ENCODE results near the gene GPATCH4. TPM values are rescaled to one million over a fixed set of nuclear protein-coding genes. Genes with fewer than 3 reads are reported as not detected.

GPATCH4 gene
- polyA plus RNA-seq, 2 donors = 14.3 to 20.8 TPM

DNA sequence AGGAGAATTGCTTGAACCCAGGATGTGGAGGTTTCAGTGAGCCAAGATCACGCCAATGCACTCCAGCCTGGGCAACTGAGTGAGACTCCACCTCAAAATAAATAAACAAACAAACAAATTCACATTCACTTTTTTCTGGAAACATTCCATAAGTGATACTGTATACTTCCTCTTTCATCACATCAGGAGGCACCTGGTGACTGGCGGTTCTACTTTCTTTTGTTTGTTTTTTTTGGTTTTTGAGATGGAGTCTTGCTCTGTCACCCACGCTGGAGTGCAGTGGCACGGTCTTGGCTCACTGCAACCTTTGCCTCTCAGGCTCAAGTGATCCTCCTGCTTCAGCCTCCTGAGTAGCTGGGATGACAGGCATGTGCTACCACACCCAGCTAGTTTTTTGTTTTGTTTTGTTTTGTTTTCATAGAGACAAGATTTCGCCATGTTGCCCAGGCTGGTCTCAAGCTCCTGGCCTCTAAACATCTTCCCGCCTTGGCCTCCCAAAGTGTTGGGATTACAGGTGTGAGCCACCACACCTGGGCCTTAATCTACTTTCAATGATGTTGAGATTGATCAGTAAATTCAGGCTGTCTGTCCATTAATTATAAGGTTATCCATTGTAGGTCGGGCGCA, 28.7 kb upstream of the GPATCH4 start:
- whole genome bisulfite sequencing, 2 donors = 71 to 76% methylated on average over 8 of the region's 8 CpGs
- Histone ChIP-seq H3K4me1 (ENCODE audit: control insufficient read depth in 2 of 2, insufficient read depth in 2 of 2, low read length in 1 of 2) (peaks cover 7% of the 10 kb centered on the region in 2 donors), H3K9me3 (ENCODE audit: control insufficient read depth in 2 of 2, insufficient read depth in 1 of 2, low read depth in 1 of 2, low read length in 1 of 2) (no peaks in the 10 kb centered on the region), H3K36me3 (ENCODE audit: control insufficient read depth in 2 of 2, insufficient read depth in 2 of 2, low read length in 1 of 2) (no peaks in the 10 kb centered on the region), H3K27me3 (ENCODE audit: control insufficient read depth in 1 of 2, insufficient read depth in 2 of 2, low read length in 2 of 2) (peaks cover 0 to 11% of the 10 kb centered on the region in 2 donors), H3K4me3 (ENCODE audit: low read depth in 1 of 2, low read length in 2 of 2) (no peak overlapping the region), H3K27ac (ENCODE audit: low read depth in 2 of 2, low read length in 1 of 2) (no peak overlapping the region)

DNA sequence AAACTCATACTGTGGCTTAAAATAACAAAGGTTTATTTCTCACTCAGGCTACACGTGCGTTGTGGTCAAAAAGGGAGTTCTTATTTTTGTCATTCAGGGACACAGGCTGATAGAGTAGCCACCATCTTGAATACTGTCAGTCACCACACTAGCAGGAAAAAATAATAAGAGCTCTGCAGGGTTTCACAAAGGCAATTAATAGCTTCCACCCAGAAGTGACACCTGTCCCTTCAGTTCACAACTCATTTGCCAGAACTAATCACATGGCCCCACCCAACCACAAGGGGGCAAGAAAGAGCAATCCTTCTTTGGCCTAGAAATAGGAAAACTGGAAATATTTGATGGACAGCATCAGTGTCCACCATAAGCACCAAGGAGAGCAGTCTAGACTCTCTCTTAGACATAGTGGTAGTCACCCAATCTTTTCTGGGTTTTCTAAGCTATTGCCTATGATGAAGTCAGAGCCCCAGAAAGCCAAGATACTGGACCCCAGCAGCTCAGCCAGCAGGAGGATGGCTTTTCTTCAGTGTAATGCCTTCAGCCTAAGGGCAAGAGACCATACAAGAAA, 26.1 kb upstream of the GPATCH4 start:
- WGBS, 2 donors = 69 to 79% methylated on average over 2 of the region's 2 CpGs

DNA sequence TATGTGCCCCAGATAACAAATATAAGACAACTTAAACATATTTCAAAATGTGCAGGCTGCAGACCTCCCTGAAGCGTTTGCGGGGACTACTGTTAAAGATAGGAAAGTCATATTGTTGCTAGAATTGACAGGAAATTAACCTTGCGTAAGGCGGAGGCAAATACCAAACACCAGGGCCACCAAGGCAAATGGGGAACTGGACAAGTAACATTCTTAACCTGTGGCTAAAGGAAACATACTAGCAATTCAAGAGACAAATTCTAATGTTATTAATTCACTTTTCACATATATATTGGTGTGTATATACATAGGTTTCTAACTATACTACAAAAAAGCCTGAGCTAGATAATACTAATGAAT, 24.8 kb upstream of the GPATCH4 start:
- H3K27ac ChIP-seq (ENCODE audit: low read depth in 2 of 2, low read length in 1 of 2) = no peak overlapping the region
- 40 to 46% methylated on average over 4 of the region's 4 CpGs for WGBS, 2 donors
- H3K4me1 ChIP-seq (ENCODE audit: control insufficient read depth in 2 of 2, insufficient read depth in 2 of 2, low read length in 1 of 2) = peaks cover 13 to 18% of the 10 kb centered on the region in 2 donors
- peaks cover 0 to 16% of the 10 kb centered on the region in 2 donors for H3K27me3 ChIP-seq (ENCODE audit: control insufficient read depth in 1 of 2, insufficient read depth in 2 of 2, low read length in 2 of 2)
- no peaks in the 10 kb centered on the region for H3K36me3 ChIP-seq (ENCODE audit: control insufficient read depth in 2 of 2, insufficient read depth in 2 of 2, low read length in 1 of 2)
- no peaks in the 10 kb centered on the region for H3K9me3 ChIP-seq (ENCODE audit: control insufficient read depth in 2 of 2, insufficient read depth in 1 of 2, low read depth in 1 of 2, low read length in 1 of 2)
- peak overlapping the region in 1 of 2 donors; percentile 24 for H3K4me3 ChIP-seq (ENCODE audit: low read depth in 1 of 2, low read length in 2 of 2)

More for the DNA sequence above, 26.1 kb upstream of the GPATCH4 start:
- H3K9me3 ChIP-seq (ENCODE audit: control insufficient read depth in 2 of 2, insufficient read depth in 1 of 2, low read depth in 1 of 2, low read length in 1 of 2) = no peaks in the 10 kb centered on the region
- H3K27ac ChIP-seq (ENCODE audit: low read depth in 2 of 2, low read length in 1 of 2) = no peak overlapping the region
- H3K36me3 ChIP-seq (ENCODE audit: control insufficient read depth in 2 of 2, insufficient read depth in 2 of 2, low read length in 1 of 2) = no peaks in the 10 kb centered on the region
- H3K27me3 ChIP-seq (ENCODE audit: control insufficient read depth in 1 of 2, insufficient read depth in 2 of 2, low read length in 2 of 2) = peaks cover 0 to 16% of the 10 kb centered on the region in 2 donors
- peaks cover 13 to 18% of the 10 kb centered on the region in 2 donors for H3K4me1 ChIP-seq (ENCODE audit: control insufficient read depth in 2 of 2, insufficient read depth in 2 of 2, low read length in 1 of 2)
- H3K4me3 ChIP-seq (ENCODE audit: low read depth in 1 of 2, low read length in 2 of 2) = no peak overlapping the region

DNA sequence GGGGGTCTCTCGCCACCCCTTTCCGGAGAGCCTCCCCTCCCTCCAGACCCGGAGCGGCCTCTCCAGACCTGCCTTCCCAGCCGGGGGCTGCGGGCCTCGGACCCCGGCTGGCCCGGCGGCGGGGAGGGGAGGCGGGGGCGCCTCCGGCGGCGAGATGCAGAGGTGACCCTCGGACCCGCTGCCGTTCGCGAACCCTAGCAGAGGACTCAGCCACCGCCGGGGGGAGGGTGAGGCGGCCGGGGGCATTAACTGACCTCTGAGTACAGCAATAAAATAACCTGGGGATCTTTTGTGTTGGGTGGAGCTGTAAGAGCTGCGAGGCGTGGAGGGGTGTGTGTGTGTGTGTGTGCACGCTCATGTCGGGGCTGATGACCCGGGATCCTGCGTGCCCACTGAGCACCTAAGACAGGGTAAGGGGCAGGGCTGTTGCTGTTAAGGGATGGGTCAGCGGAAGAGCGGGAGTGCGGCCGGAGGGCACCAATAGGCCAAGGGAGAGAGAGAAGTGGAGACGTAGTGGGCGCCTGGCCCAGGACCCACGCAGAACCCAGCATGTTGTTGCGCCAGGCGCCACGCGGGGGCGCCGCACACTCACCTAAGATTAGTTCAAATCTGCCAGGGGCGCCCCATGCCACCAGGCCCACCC, 24.3 kb upstream of the GPATCH4 start:
- Histone ChIP-seq H3K27ac (ENCODE audit: low read depth in 2 of 2, low read length in 1 of 2) (no peak overlapping the region), H3K36me3 (ENCODE audit: control insufficient read depth in 2 of 2, insufficient read depth in 2 of 2, low read length in 1 of 2) (no peaks in the 10 kb centered on the region), H3K27me3 (ENCODE audit: control insufficient read depth in 1 of 2, insufficient read depth in 2 of 2, low read length in 2 of 2) (peaks cover 0 to 16% of the 10 kb centered on the region in 2 donors), H3K4me3 (ENCODE audit: low read depth in 1 of 2, low read length in 2 of 2) (peak overlapping the region; percentile 21 to 24), H3K4me1 (ENCODE audit: control insufficient read depth in 2 of 2, insufficient read depth in 2 of 2, low read length in 1 of 2) (peaks cover 13 to 18% of the 10 kb centered on the region in 2 donors), H3K9me3 (ENCODE audit: control insufficient read depth in 2 of 2, insufficient read depth in 1 of 2, low read depth in 1 of 2, low read length in 1 of 2) (no peaks in the 10 kb centered on the region)
- 2% methylated on average over 39 to 45 of the region's 45 CpGs for WGBS, 2 donors

DNA sequence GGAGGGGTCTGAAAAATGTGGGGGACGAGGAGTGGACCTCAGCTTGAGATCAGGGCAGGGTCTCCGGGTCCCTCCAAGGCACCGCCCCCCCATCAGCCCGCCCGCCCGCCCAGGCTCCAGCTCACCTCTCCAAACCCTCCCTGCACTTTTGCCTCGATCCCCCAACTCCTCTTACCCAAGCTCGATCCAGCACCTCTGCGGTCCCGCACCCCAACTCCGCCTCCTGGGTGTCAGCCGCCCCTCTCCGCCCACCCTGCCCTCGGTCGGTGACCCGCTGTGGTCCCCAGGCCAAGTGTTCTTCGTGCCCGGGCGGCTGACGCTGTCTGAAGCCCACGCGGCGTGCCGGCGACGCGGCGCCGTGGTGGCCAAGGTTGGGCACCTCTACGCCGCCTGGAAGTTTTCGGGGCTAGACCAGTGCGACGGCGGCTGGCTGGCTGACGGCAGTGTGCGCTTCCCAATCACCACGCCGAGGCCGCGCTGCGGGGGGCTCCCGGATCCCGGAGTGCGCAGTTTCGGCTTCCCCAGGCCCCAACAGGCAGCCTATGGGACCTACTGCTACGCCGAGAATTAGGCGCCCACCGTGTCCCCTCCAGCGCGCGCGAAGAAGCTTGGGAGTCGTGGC, 23.6 kb upstream of the GPATCH4 start:
- Histone ChIP-seq H3K27me3 (ENCODE audit: control insufficient read depth in 1 of 2, insufficient read depth in 2 of 2, low read length in 2 of 2) (peaks cover 0 to 16% of the 10 kb centered on the region in 2 donors), H3K27ac (ENCODE audit: low read depth in 2 of 2, low read length in 1 of 2) (no peak overlapping the region), H3K9me3 (ENCODE audit: control insufficient read depth in 2 of 2, insufficient read depth in 1 of 2, low read depth in 1 of 2, low read length in 1 of 2) (no peaks in the 10 kb centered on the region), H3K36me3 (ENCODE audit: control insufficient read depth in 2 of 2, insufficient read depth in 2 of 2, low read length in 1 of 2) (no peaks in the 10 kb centered on the region), H3K4me3 (ENCODE audit: low read depth in 1 of 2, low read length in 2 of 2) (peak overlapping the region; percentile 21 to 24), H3K4me1 (ENCODE audit: control insufficient read depth in 2 of 2, insufficient read depth in 2 of 2, low read length in 1 of 2) (peaks cover 13 to 18% of the 10 kb centered on the region in 2 donors)
- WGBS, 2 donors = 2 to 3% methylated on average over 51 to 55 of the region's 55 CpGs

DNA sequence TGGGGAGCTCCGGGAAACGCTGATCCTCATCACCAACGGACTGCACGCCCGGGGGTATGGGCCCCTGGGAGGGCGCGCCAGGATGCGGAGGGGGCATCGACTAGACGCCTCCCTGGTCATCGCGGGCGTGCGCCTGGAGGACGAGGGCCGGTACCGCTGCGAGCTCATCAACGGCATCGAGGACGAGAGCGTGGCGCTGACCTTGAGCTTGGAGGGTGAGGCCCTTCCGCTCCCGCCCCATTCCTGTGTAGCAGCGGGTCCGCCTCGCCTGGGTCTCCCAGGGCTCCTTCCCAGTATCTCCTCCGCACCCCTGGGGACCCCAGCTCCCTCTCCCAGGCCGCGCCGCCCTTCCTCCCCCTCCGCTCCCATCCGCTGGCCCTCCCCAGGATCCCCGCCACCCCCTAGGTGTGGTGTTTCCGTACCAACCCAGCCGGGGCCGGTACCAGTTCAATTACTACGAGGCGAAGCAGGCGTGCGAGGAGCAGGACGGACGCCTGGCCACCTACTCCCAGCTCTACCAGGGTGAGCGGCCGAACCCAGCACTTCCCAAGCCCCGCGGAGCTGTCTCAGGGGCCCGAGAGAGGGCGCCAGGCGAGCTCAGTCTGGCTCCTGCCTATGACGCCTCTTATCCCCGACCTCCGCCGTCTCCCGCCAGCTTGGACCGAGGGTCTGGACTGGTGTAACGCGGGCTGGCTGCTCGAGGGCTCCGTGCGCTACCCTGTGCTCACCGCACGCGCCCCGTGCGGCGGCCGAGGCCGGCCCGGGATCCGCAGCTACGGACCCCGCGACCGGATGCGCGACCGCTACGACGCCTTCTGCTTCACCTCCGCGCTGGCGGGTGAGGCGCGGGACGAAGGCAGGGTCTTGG, 22.9 kb upstream of the GPATCH4 start:
- peak overlapping the region in 1 of 2 donors; percentile 24 for H3K4me3 ChIP-seq (ENCODE audit: low read depth in 1 of 2, low read length in 2 of 2)
- H3K9me3 ChIP-seq (ENCODE audit: control insufficient read depth in 2 of 2, insufficient read depth in 1 of 2, low read depth in 1 of 2, low read length in 1 of 2) = no peaks in the 10 kb centered on the region
- H3K4me1 ChIP-seq (ENCODE audit: control insufficient read depth in 2 of 2, insufficient read depth in 2 of 2, low read length in 1 of 2) = peaks cover 13 to 18% of the 10 kb centered on the region in 2 donors
- no peaks in the 10 kb centered on the region for H3K36me3 ChIP-seq (ENCODE audit: control insufficient read depth in 2 of 2, insufficient read depth in 2 of 2, low read length in 1 of 2)
- WGBS, 2 donors = 2% methylated on average over 84 to 87 of the region's 87 CpGs
- H3K27me3 ChIP-seq (ENCODE audit: control insufficient read depth in 1 of 2, insufficient read depth in 2 of 2, low read length in 2 of 2) = peaks cover 0 to 18% of the 10 kb centered on the region in 2 donors
- H3K27ac ChIP-seq (ENCODE audit: low read depth in 2 of 2, low read length in 1 of 2) = no peak overlapping the region

DNA sequence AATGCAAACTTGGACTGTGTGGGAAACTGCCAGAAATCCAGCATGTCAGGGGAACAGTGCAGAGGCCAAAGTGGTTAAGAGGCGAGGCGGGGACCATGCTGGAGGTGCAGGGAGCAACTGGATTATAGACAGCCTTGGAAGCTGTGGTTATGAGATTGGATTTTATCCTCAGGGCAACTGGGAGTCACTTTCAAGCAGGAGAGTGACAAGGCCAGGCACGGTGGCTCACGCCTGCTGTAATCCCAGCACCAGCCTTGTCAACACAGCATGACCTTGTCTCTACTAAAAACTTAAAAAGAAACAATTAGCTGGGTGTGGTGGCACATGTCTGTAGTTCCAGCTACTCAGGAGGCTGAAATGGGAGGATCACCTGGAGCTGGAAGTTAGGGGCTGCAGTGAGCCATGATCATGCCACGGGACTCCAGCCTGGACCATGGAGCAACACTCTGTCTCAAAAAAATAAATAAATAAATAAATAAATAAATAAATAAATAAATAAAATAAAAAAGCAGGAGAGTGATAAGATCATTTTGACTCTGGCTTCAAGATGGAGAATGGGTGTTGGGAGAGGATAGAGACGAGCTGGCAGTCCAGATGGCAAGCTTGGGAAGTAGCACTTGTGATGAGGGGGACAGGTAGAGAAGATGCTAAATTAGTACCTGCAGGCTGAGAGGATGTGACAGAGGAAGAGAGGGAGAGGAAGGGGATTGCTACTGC, 21.5 kb upstream of the GPATCH4 start:
- 59 to 70% methylated on average over 6 of the region's 6 CpGs for WGBS, 2 donors
- peaks cover 13 to 18% of the 10 kb centered on the region in 2 donors for H3K4me1 ChIP-seq (ENCODE audit: control insufficient read depth in 2 of 2, insufficient read depth in 2 of 2, low read length in 1 of 2)

DNA sequence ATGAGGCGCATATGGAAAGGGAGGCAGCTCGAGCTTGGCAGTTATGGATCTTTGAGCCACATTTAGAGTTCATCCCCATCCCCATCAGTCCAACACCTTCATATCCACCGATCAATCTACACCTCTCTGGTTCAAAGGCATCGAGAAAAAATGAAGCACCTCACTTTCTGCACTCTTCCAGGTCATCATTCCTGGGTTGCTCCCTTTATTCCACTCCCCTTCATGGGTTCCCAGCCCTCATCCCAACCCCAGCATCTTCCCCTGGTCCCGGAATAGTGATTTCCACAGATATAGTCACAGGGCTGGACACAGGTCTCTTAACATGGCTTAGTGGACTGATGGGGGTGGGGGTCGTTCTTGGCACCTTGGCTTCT, 18.3 kb upstream of the GPATCH4 start:
- 20 to 26% methylated on average over 6 of the region's 6 CpGs for WGBS, 2 donors
- Histone ChIP-seq H3K4me3 (ENCODE audit: low read depth in 1 of 2, low read length in 2 of 2) (no peak overlapping the region), H3K27ac (ENCODE audit: low read depth in 2 of 2, low read length in 1 of 2) (no peak overlapping the region), H3K27me3 (ENCODE audit: control insufficient read depth in 1 of 2, insufficient read depth in 2 of 2, low read length in 2 of 2) (peaks cover 0 to 8% of the 10 kb centered on the region in 2 donors), H3K4me1 (ENCODE audit: control insufficient read depth in 2 of 2, insufficient read depth in 2 of 2, low read length in 1 of 2) (peaks cover 4 to 9% of the 10 kb centered on the region in 2 donors), H3K9me3 (ENCODE audit: control insufficient read depth in 2 of 2, insufficient read depth in 1 of 2, low read depth in 1 of 2, low read length in 1 of 2) (no peaks in the 10 kb centered on the region), H3K36me3 (ENCODE audit: control insufficient read depth in 2 of 2, insufficient read depth in 2 of 2, low read length in 1 of 2) (no peaks in the 10 kb centered on the region)

More for the DNA sequence above, 21.5 kb upstream of the GPATCH4 start:
- H3K27ac ChIP-seq (ENCODE audit: low read depth in 2 of 2, low read length in 1 of 2) = no peak overlapping the region
- no peak overlapping the region for H3K4me3 ChIP-seq (ENCODE audit: low read depth in 1 of 2, low read length in 2 of 2)
- no peaks in the 10 kb centered on the region for H3K9me3 ChIP-seq (ENCODE audit: control insufficient read depth in 2 of 2, insufficient read depth in 1 of 2, low read depth in 1 of 2, low read length in 1 of 2)
- H3K36me3 ChIP-seq (ENCODE audit: control insufficient read depth in 2 of 2, insufficient read depth in 2 of 2, low read length in 1 of 2) = no peaks in the 10 kb centered on the region
- peaks cover 0 to 21% of the 10 kb centered on the region in 2 donors for H3K27me3 ChIP-seq (ENCODE audit: control insufficient read depth in 1 of 2, insufficient read depth in 2 of 2, low read length in 2 of 2)
